ENCODE measurements around the gene C3orf33. TPM values are rescaled to one million over a fixed set of nuclear protein-coding genes. Genes with fewer than 3 reads are reported as not detected.

The C3orf33 gene
- total and polyA plus RNA-seq, 9 of the 15 experiments (the other 6 are each of a cell fraction or from before 2014, with no cell fraction given) = 4.1 to 10.2 (median 6.0) TPM

GRCh38 chr3:155744626-155745324 is 61.3 kb downstream of the C3orf33 start, which contains the start of gene PLCH1 (continued):
- TF ChIP-seq RNF219 (CRISPR knock-in tag; IDR thresholded peaks at IDR 0.05) (no peak), RUNX1 (IDR thresholded peaks at IDR 0.05; ENCODE audit: low read depth) (no peak), ZBTB7A (IDR thresholded peaks at IDR 0.05; ENCODE audit: borderline replicate concordance, control insufficient read depth, low read depth, low read length) (no peak), HDAC2 (IDR thresholded peaks at IDR 0.05) (0 out of 2 replicates have a peak, but pooled peaks have one; percentile 37), GATAD2A (IDR thresholded peaks at IDR 0.05) (no peak), ZNF354B (CRISPR knock-in tag; IDR thresholded peaks at IDR 0.05) (no peak), NRF1 (conservative IDR thresholded peaks at IDR 0.05 in 1 of 2, IDR thresholded peaks at IDR 0.05 in 1 of 2) (no peak), MLX (CRISPR knock-in tag; conservative IDR thresholded peaks at IDR 0.05) (no peak), ZKSCAN1 (IDR thresholded peaks at IDR 0.05; ENCODE audit: low read depth, low read length) (no peak), MNT (conservative IDR thresholded peaks at IDR 0.05) (peak in 1 of 2 experiments; percentile 39; a peak in 1 of 4 replicates), ZNF143 (CRISPR knock-in tag; IDR thresholded peaks at IDR 0.05) (no peak), PBX2 (CRISPR knock-in tag; IDR thresholded peaks at IDR 0.05; ENCODE audit: low read depth) (no peak), PBX2 (tag; conservative IDR thresholded peaks at IDR 0.05; ENCODE audit: low read depth) (no peak), ZHX1 (conservative IDR thresholded peaks at IDR 0.05; ENCODE audit: low read length) (no peak), TAF9B (IDR thresholded peaks at IDR 0.05; ENCODE audit: partially characterized antibody) (no peak), MBD1 (CRISPR knock-in tag; IDR thresholded peaks at IDR 0.05) (no peak)
